ENCODE results near the gene SPATA16. TPM values are rescaled to one million over a fixed set of nuclear protein-coding genes. Genes with fewer than 3 reads are reported as not detected.

Gene SPATA16
- total RNA-seq, 2 donors from 2014 or later = not detected

DNA sequence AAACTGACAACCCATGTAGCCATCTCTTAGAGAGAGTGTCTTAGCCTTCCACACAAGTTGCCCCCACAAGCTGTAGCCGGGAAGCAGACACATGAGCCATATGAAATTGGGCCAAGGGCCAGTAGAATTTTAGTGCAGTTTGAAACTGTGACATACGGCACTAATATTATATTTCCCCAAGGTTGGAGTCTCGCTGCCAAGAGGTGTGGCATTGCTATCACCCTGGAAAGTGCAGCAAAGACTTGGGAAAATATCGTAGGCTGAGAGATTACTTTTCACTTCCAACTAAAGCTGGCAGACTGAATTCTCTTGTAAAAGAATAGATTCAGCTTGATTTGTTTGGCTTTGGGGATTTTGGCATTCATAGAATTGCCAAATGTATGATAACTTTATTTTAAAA lies 301.4 kb downstream of the SPATA16 start:
- ATAC-seq (no peak), DNase-seq (ENCODE audit: low spot score) (no peak)
- Mint-ChIP-seq H3K27ac (no peak overlapping the region), H3K27me3 (peaks cover 19 to 40% of the 10 kb centered on the region in 2 donors), H3K36me3 (no peaks in the 10 kb centered on the region), H3K4me3 (no peak overlapping the region), H3K9me3 (no peaks in the 10 kb centered on the region), H3K4me1 (ENCODE audit: low read depth in 2 of 2) (no peaks in the 10 kb centered on the region)
